CD4-positive, alpha-beta memory T cell (primary cell): ENCODE data around the gene TREH. TPM values are rescaled to one million over a fixed set of nuclear protein-coding genes. Genes with fewer than 3 reads are reported as not detected.

Experiments used
- CTCF ChIA-PET: fragments of 350-600 bp; sonication (Branson Sonifier 250); formaldehyde crosslinking; loops from one replicate; lab custom pipeline; 2021; ENCODE audit warnings: inconsistent platforms; ENCODE audit not compliant: partially characterized antibody; lab: Charles Lee
- POLR2A ChIA-PET: fragments of 350-600 bp; sonication (Branson Sonifier 250); formaldehyde crosslinking; loops from one replicate; lab custom pipeline; 2021; ENCODE audit not compliant: partially characterized antibody; lab: Charles Lee
- DNase-seq, 5 donors: peaks; one replicate each; pipeline versions ENCODE4 v3.0.0 to v3.0.0-alpha.2; 2020 to 2022; ENCODE audit warnings: mixed read lengths in 1 of 5
- H3K27ac ChIP-seq: one replicate; pipeline ENCODE4 v1.7.0; 2013; ENCODE audit warnings: low read depth, low read length
- H3K27me3 ChIP-seq: 2 replicates; pipeline ENCODE4 v1.7.0; 2013; ENCODE audit warnings: mild to moderate bottlenecking, low read length, moderate library complexity; ENCODE audit not compliant: insufficient read depth
- H3K36me3 ChIP-seq: 2 replicates; pipeline ENCODE4 v1.7.0; 2013; ENCODE audit warnings: mild to moderate bottlenecking, low read length, moderate library complexity; ENCODE audit not compliant: insufficient read depth
- H3K4me1 ChIP-seq: 2 replicates; pipeline ENCODE4 v1.7.0; 2013; ENCODE audit warnings: mild to moderate bottlenecking, low read length, moderate library complexity; ENCODE audit not compliant: insufficient read depth
- H3K4me3 ChIP-seq, 2 donors: one replicate each; pipeline ENCODE4 v1.7.0; 2013; ENCODE audit warnings: low read length in 2 of 2, mild to moderate bottlenecking in 1 of 2
- H3K9me3 ChIP-seq, 2 donors: one replicate each; pipeline ENCODE4 v1.7.0; 2013; ENCODE audit warnings: low read length in 2 of 2, control low read depth in 1 of 2; ENCODE audit not compliant: control insufficient read depth in 1 of 2
- H3K27ac Mint-ChIP-seq, 7 donors: one replicate each; pipeline ENCODE4 v1.8.0; 2020 to 2021; ENCODE audit warnings: mixed read lengths in 7 of 7, mild to moderate bottlenecking in 6 of 7, inconsistent platforms in 3 of 7, moderate library complexity in 3 of 7
- H3K27me3 Mint-ChIP-seq, 2 donors: one replicate each; pipeline ENCODE4 v1.8.0; 2020 to 2021; ENCODE audit warnings: mixed read lengths in 2 of 2
- H3K36me3 Mint-ChIP-seq, 2 donors: one replicate each; pipeline ENCODE4 v1.8.0; 2020 to 2021; ENCODE audit warnings: mixed read lengths in 2 of 2, inconsistent platforms in 1 of 2, mild to moderate bottlenecking in 1 of 2
- H3K4me1 Mint-ChIP-seq, 4 donors: one replicate each; pipeline ENCODE4 v1.8.0; 2020 to 2021; ENCODE audit warnings: mixed read lengths in 4 of 4, mild to moderate bottlenecking in 1 of 4
- H3K4me3 Mint-ChIP-seq, 8 donors: one replicate each; pipeline ENCODE4 v1.8.0; 2020 to 2021; ENCODE audit warnings: mixed read lengths in 8 of 8, mild to moderate bottlenecking in 7 of 8, moderate library complexity in 6 of 8, inconsistent platforms in 3 of 8
- H3K9me3 Mint-ChIP-seq, 8 donors: one replicate each; pipeline ENCODE4 v1.8.0; 2020 to 2021; ENCODE audit warnings: mixed read lengths in 8 of 8, mild to moderate bottlenecking in 5 of 8, inconsistent platforms in 3 of 8, moderate library complexity in 1 of 8
- intact Hi-C: fragments of 100-400 bp; cut with micrococcal nuclease; formaldehyde crosslinking; loops from one replicate; pipeline ENCODE4 v1.15.1; 2023
- polyA plus RNA-seq, 2 donors: library from polyadenylated mRNA; unstranded; fragments of 300-500 nt; fragmentation: Illumina TruSeq; gene quantifications; one replicate each; pipeline ENCODE4 v1.2.3, GENCODE V29; 2021
- total RNA-seq, 2 experiments: library from RNA; stranded (reverse); gene quantifications; one replicate each; pipeline ENCODE4 v1.2.3, GENCODE V29; 2021

The TREH gene
- total and polyA plus RNA-seq, 4 experiments from 2014 or later = not detected

- Mint-ChIP-seq H3K4me1 (no peaks in the 10 kb centered on the region), H3K27me3 (peaks cover 0 to 2% of the 10 kb centered on the region in 2 donors), H3K27ac (no peak overlapping the region), H3K36me3 (no peaks in the 10 kb centered on the region), H3K9me3 (peaks cover 0 to 3% (median 0%) of the 10 kb centered on the region in 8 donors), H3K4me3 (no peak overlapping the region)
- Histone ChIP-seq H3K27ac (no peak overlapping the region), H3K27me3 (no peaks in the 10 kb centered on the region), H3K4me3 (no peak overlapping the region), H3K36me3 (no peaks in the 10 kb centered on the region), H3K4me1 (no peaks in the 10 kb centered on the region), H3K9me3 (no peaks in the 10 kb centered on the region)
- POLR2A ChIA-PET = no interaction called here
- DNase-seq = no peak
- intact Hi-C loops = no loop called here
- CTCF ChIA-PET = interaction anchor here (1.1 kb wide), 1 partner anchor 31 kb away, joined by 3 read pairs; no protein-coding TSS in a partner anchor
Measured at GRCh38 chr11:118643995-118644345, 35.5 kb downstream of the TREH start.

- ChIA-PET POLR2A (no interaction called here), CTCF (interaction anchor here (1.1 kb wide), 1 partner anchor 30 kb away, joined by 3 read pairs; no protein-coding TSS in a partner anchor)
- H3K9me3 ChIP-seq = no peaks in the 10 kb centered on the region
- H3K36me3 ChIP-seq = no peaks in the 10 kb centered on the region
- H3K27ac ChIP-seq = no peak overlapping the region
- no peaks in the 10 kb centered on the region for H3K4me1 Mint-ChIP-seq
- DNase-seq = no peak
- no peak overlapping the region for H3K27ac Mint-ChIP-seq
- H3K9me3 Mint-ChIP-seq = peaks cover 0 to 3% (median 0%) of the 10 kb centered on the region in 8 donors
- intact Hi-C loops = no loop called here
- no peaks in the 10 kb centered on the region for H3K27me3 ChIP-seq
- H3K27me3 Mint-ChIP-seq = peaks cover 0 to 2% of the 10 kb centered on the region in 2 donors
- no peaks in the 10 kb centered on the region for H3K36me3 Mint-ChIP-seq
- no peaks in the 10 kb centered on the region for H3K4me1 ChIP-seq
- no peak overlapping the region for H3K4me3 ChIP-seq
- H3K4me3 Mint-ChIP-seq = no peak overlapping the region
Measured at GRCh38 chr11:118643142-118643994, 36.1 kb downstream of the TREH start.

GRCh38 chr11:118641397-118642019 is 37.9 kb downstream of the TREH start:
- no peaks in the 10 kb centered on the region for H3K9me3 ChIP-seq
- Mint-ChIP-seq H3K9me3 (no peaks in the 10 kb centered on the region), H3K27ac (no peak overlapping the region), H3K4me3 (no peak overlapping the region), H3K27me3 (peaks cover 0 to 2% of the 10 kb centered on the region in 2 donors), H3K4me1 (no peaks in the 10 kb centered on the region), H3K36me3 (no peaks in the 10 kb centered on the region)
- DNase-seq = no peak
- intact Hi-C loops = no loop called here
- no peak overlapping the region for H3K4me3 ChIP-seq
- H3K36me3 ChIP-seq = no peaks in the 10 kb centered on the region
- no peaks in the 10 kb centered on the region for H3K4me1 ChIP-seq
- ChIA-PET CTCF (interaction anchor here (0.7 kb wide), 1 partner anchor 18 kb away, joined by 3 read pairs; no protein-coding TSS in a partner anchor), POLR2A (no interaction called here)
- H3K27me3 ChIP-seq = no peaks in the 10 kb centered on the region
- H3K27ac ChIP-seq = no peak overlapping the region

GRCh38 chr11:118640332-118641154 is 38.9 kb downstream of the TREH start:
- H3K27ac ChIP-seq = no peak overlapping the region
- Mint-ChIP-seq H3K4me1 (no peaks in the 10 kb centered on the region), H3K27ac (no peak overlapping the region), H3K27me3 (no peaks in the 10 kb centered on the region), H3K4me3 (no peak overlapping the region), H3K9me3 (no peaks in the 10 kb centered on the region), H3K36me3 (no peaks in the 10 kb centered on the region)
- CTCF ChIA-PET = interaction anchor here (0.7 kb wide), 1 partner anchor 19 kb away, joined by 3 read pairs; no protein-coding TSS in a partner anchor
- POLR2A ChIA-PET = no interaction called here
- H3K9me3 ChIP-seq = no peaks in the 10 kb centered on the region
- DNase-seq = no peak
- H3K4me1 ChIP-seq = no peaks in the 10 kb centered on the region
- H3K27me3 ChIP-seq = no peaks in the 10 kb centered on the region
- H3K4me3 ChIP-seq = no peak overlapping the region
- intact Hi-C loops = no loop called here
- H3K36me3 ChIP-seq = no peaks in the 10 kb centered on the region

- CTCF ChIA-PET = no interaction called here
- POLR2A ChIA-PET = no interaction called here
- H3K9me3 Mint-ChIP-seq = no peaks in the 10 kb centered on the region
Measured at GRCh38 chr11:118639899-118640298, 39.6 kb downstream of the TREH start.

GRCh38 chr11:118638726-118639125 is 40.7 kb downstream of the TREH start:
- Histone ChIP-seq H3K27ac (no peak overlapping the region), H3K9me3 (no peaks in the 10 kb centered on the region), H3K27me3 (no peaks in the 10 kb centered on the region), H3K36me3 (no peaks in the 10 kb centered on the region), H3K4me3 (no peak overlapping the region), H3K4me1 (no peaks in the 10 kb centered on the region)
- Mint-ChIP-seq H3K4me1 (peaks cover 0 to 1% (median 0%) of the 10 kb centered on the region in 4 donors), H3K9me3 (no peaks in the 10 kb centered on the region), H3K27ac (no peak overlapping the region), H3K27me3 (no peaks in the 10 kb centered on the region), H3K4me3 (no peak overlapping the region), H3K36me3 (no peaks in the 10 kb centered on the region)
- ChIA-PET POLR2A (no interaction called here), CTCF (interaction anchor here (0.7 kb wide), 1 partner anchor 509 kb away, joined by 3 read pairs; no protein-coding TSS in a partner anchor)
- DNase-seq = no peak
- intact Hi-C loops = no loop called here

More at GRCh38 chr11:118639899-118640298, 39.6 kb downstream of the TREH start:
- H3K4me1 ChIP-seq = no peaks in the 10 kb centered on the region
- intact Hi-C loops = no loop called here
- no peaks in the 10 kb centered on the region for H3K36me3 Mint-ChIP-seq
- peaks cover 0 to 1% (median 0%) of the 10 kb centered on the region in 4 donors for H3K4me1 Mint-ChIP-seq
- H3K27me3 Mint-ChIP-seq = no peaks in the 10 kb centered on the region
- DNase-seq = no peak
- no peaks in the 10 kb centered on the region for H3K9me3 ChIP-seq
- H3K4me3 Mint-ChIP-seq = no peak overlapping the region
- H3K27ac Mint-ChIP-seq = peak overlapping the region in 1 of 7 donors; percentile 81
- H3K27me3 ChIP-seq = no peaks in the 10 kb centered on the region
- no peak overlapping the region for H3K27ac ChIP-seq
- H3K36me3 ChIP-seq = no peaks in the 10 kb centered on the region
- H3K4me3 ChIP-seq = no peak overlapping the region
